Measurements from ENCODE around the gene AKT3. TPM values are rescaled to one million over a fixed set of nuclear protein-coding genes. Genes with fewer than 3 reads are reported as not detected.

Gene AKT3
- total RNA-seq, 2 experiments from 2014 or later: 63.3 to 78.2 TPM

- Mint-ChIP-seq H3K4me3 (no peak overlapping the region), H3K27me3 (no peaks in the 10 kb centered on the region), H3K4me1 (peaks cover 14% of the 10 kb centered on the region), H3K9me3 (no peaks in the 10 kb centered on the region), H3K36me3 (peaks cover 13% of the 10 kb centered on the region), H3K27ac (no peak overlapping the region)
- POLR2A ChIA-PET: no interaction called here
- ATAC-seq (ENCODE audit: low read depth) (no peak), DNase-seq (no peak)
Measured at GRCh38 chr1:243452092-243452491, 398.0 kb downstream of the AKT3 start.

- Mint-ChIP-seq H3K4me1 (peaks cover 14% of the 10 kb centered on the region), H3K27ac (no peak overlapping the region), H3K4me3 (no peak overlapping the region), H3K36me3 (peaks cover 15% of the 10 kb centered on the region), H3K9me3 (no peaks in the 10 kb centered on the region), H3K27me3 (no peaks in the 10 kb centered on the region)
- POLR2A ChIA-PET: no interaction called here
- DNase-seq (no peak), ATAC-seq (ENCODE audit: low read depth) (no peak)
Measured at GRCh38 chr1:243449373-243449772, 400.7 kb downstream of the AKT3 start.

- peak; percentile 36 for ATAC-seq (ENCODE audit: low read depth)
- POLR2A ChIA-PET: no interaction called here
- peak overlapping the region; percentile 32 for H3K27ac Mint-ChIP-seq
- H3K4me1 Mint-ChIP-seq: peaks cover 14% of the 10 kb centered on the region
- H3K27me3 Mint-ChIP-seq: no peaks in the 10 kb centered on the region
- DNase-seq: no peak
- H3K9me3 Mint-ChIP-seq: no peaks in the 10 kb centered on the region
- H3K4me3 Mint-ChIP-seq: peak overlapping the region; percentile 21
- peaks cover 15% of the 10 kb centered on the region for H3K36me3 Mint-ChIP-seq
Measured at GRCh38 chr1:243447844-243448243, 402.2 kb downstream of the AKT3 start.

GRCh38 chr1:243447347-243447746, 402.7 kb downstream of the AKT3 start:
- no peak for DNase-seq
- POLR2A ChIA-PET: no interaction called here
- Mint-ChIP-seq H3K4me1 (peaks cover 14% of the 10 kb centered on the region), H3K36me3 (peaks cover 15% of the 10 kb centered on the region), H3K4me3 (no peak overlapping the region), H3K27me3 (no peaks in the 10 kb centered on the region), H3K9me3 (no peaks in the 10 kb centered on the region), H3K27ac (no peak overlapping the region)
- no peak for ATAC-seq (ENCODE audit: low read depth)

- Mint-ChIP-seq H3K36me3 (peaks cover 10% of the 10 kb centered on the region), H3K9me3 (no peaks in the 10 kb centered on the region), H3K27me3 (no peaks in the 10 kb centered on the region), H3K4me1 (peaks cover 11% of the 10 kb centered on the region), H3K27ac (no peak overlapping the region), H3K4me3 (no peak overlapping the region)
- POLR2A ChIA-PET: no interaction called here
- ATAC-seq (ENCODE audit: low read depth): no peak
- DNase-seq: no peak
Measured at GRCh38 chr1:243443557-243443956, 406.5 kb downstream of the AKT3 start.

GRCh38 chr1:243441601-243442000, 408.4 kb downstream of the AKT3 start:
- DNase-seq (no peak), ATAC-seq (ENCODE audit: low read depth) (no peak)
- H3K36me3 Mint-ChIP-seq: peaks cover 7% of the 10 kb centered on the region
- no peak overlapping the region for H3K4me3 Mint-ChIP-seq
- H3K27me3 Mint-ChIP-seq: no peaks in the 10 kb centered on the region
- no peaks in the 10 kb centered on the region for H3K9me3 Mint-ChIP-seq
- no peaks in the 10 kb centered on the region for H3K4me1 Mint-ChIP-seq
- POLR2A ChIA-PET: no interaction called here
- no peak overlapping the region for H3K27ac Mint-ChIP-seq

- no peaks in the 10 kb centered on the region for H3K9me3 Mint-ChIP-seq
- ATAC-seq (ENCODE audit: low read depth) (no peak), DNase-seq (no peak)
- no peak overlapping the region for H3K4me3 Mint-ChIP-seq
- no peaks in the 10 kb centered on the region for H3K27me3 Mint-ChIP-seq
- peaks cover 4% of the 10 kb centered on the region for H3K36me3 Mint-ChIP-seq
- no peaks in the 10 kb centered on the region for H3K4me1 Mint-ChIP-seq
- H3K27ac Mint-ChIP-seq: no peak overlapping the region
- POLR2A ChIA-PET: no interaction called here
Measured at GRCh38 chr1:243440406-243440805, 409.6 kb downstream of the AKT3 start.

GRCh38 chr1:243438815-243439214, 411.2 kb downstream of the AKT3 start:
- ATAC-seq (ENCODE audit: low read depth): no peak
- Mint-ChIP-seq H3K27me3 (no peaks in the 10 kb centered on the region), H3K9me3 (no peaks in the 10 kb centered on the region), H3K4me3 (no peak overlapping the region), H3K27ac (no peak overlapping the region), H3K4me1 (no peaks in the 10 kb centered on the region), H3K36me3 (peaks cover 4% of the 10 kb centered on the region)
- no peak for DNase-seq
- POLR2A ChIA-PET: no interaction called here

Other genes starting within 250 kb of the AKT3 start
- gene ZBTB18, start 201.0 kb upstream of the AKT3 start, total RNA-seq: 10 to 100 TPM; 24.7 to 26.5 TPM